IMR-90 (cell line): ENCODE data around the gene ZNF579. TPM values are rescaled to one million over a fixed set of nuclear protein-coding genes. Genes with fewer than 3 reads are reported as not detected.

Source experiments
- ATAC-seq: fragments of 200-7000 bp; cut with Tn5 transposase; 2 replicates; pipeline ENCODE4 v1.9.1; 2020; ENCODE audit warnings: low read depth, mild to moderate bottlenecking, moderate library complexity
- BruUV-seq: library from RNA; stranded (reverse); fragments of 400-500 nt; replicated peaks from 2 replicates; lab custom pipeline; 2021; lab: Mats Ljungman, UMichigan
- CTCF ChIA-PET: fragments of 300-600 bp; formaldehyde crosslinking; extraction: SDS; loops from one replicate; lab custom pipeline; 2021; ENCODE audit warnings: antibody characterized with exemption; lab: Yijun Ruan, JAX
- POLR2A ChIA-PET: fragments of 300-600 bp; sonication (Branson Sonifier 250); formaldehyde crosslinking; loops from one replicate; lab custom pipeline; 2022; ENCODE audit warnings: antibody characterized with exemption; ENCODE audit not compliant: unreplicated experiment; lab: Charles Lee
- DNase-seq: peaks from one replicate; pipeline ENCODE4 v3.0.0; 2013
- H2AFZ ChIP-seq: replicated peaks from 2 replicates; pipeline ENCODE3; 2013; ENCODE audit warnings: low read length, mild to moderate bottlenecking; ENCODE audit not compliant: poor library complexity
- H2AK5ac ChIP-seq: 2 replicates; pipeline ENCODE4 v1.6.1; 2013; ENCODE audit warnings: low read depth, low read length, inconsistent platforms
- H2AK9ac ChIP-seq: replicated peaks from 2 replicates; pipeline ENCODE3; 2013; ENCODE audit warnings: mild to moderate bottlenecking, low read depth, low read length, moderate library complexity; ENCODE audit not compliant: poor library complexity
- H2BK120ac ChIP-seq: 2 replicates; pipeline ENCODE4 v1.6.1; 2013; ENCODE audit warnings: low read depth, low read length, inconsistent platforms
- H2BK15ac ChIP-seq: 3 replicates; pipeline ENCODE4 v1.6.1; 2013; ENCODE audit warnings: low read depth, low read length, inconsistent platforms
- H2BK20ac ChIP-seq: 2 replicates; pipeline ENCODE4 v1.6.1; 2013; ENCODE audit warnings: low read depth, mild to moderate bottlenecking, inconsistent platforms, low read length, moderate library complexity
- H2BK5ac ChIP-seq: 2 replicates; pipeline ENCODE4 v1.6.1; 2013; ENCODE audit warnings: mild to moderate bottlenecking, low read depth, low read length, inconsistent platforms; ENCODE audit not compliant: poor library complexity, severe bottlenecking
- H3K14ac ChIP-seq: replicated peaks from 2 replicates; pipeline ENCODE4 v1.6.1; 2013; ENCODE audit warnings: low read depth, low read length, inconsistent platforms
- H3K18ac ChIP-seq: 2 replicates; pipeline ENCODE4 v1.6.1; 2013; ENCODE audit warnings: low read depth, low read length, control low read depth
- H3K23ac ChIP-seq: 2 replicates; pipeline ENCODE4 v1.6.1; 2013; ENCODE audit warnings: low read depth, low read length, inconsistent platforms
- H3K27ac ChIP-seq: 2 replicates; pipeline ENCODE4 v1.5.1; 2013; ENCODE audit warnings: mild to moderate bottlenecking, control low read depth, low read length; ENCODE audit not compliant: insufficient read depth
- H3K27me3 ChIP-seq: 2 replicates; pipeline ENCODE4 v1.6.1; 2013; ENCODE audit warnings: low read length; ENCODE audit not compliant: control insufficient read depth, insufficient read depth
- H3K36me3 ChIP-seq: 2 replicates; pipeline ENCODE4 v1.6.1; 2013; ENCODE audit warnings: low read length, mixed read lengths; ENCODE audit not compliant: control insufficient read depth, insufficient read depth
- H3K4ac ChIP-seq: 2 replicates; pipeline ENCODE4 v1.6.1; 2013; ENCODE audit warnings: low read depth, low read length, inconsistent platforms
- H3K4me1 ChIP-seq: 2 replicates; pipeline ENCODE4 v1.6.1; 2013; ENCODE audit warnings: low read length, mixed read lengths; ENCODE audit not compliant: control insufficient read depth, insufficient read depth
- H3K4me2 ChIP-seq: 2 replicates; pipeline ENCODE4 v1.6.1; 2013; ENCODE audit warnings: low read depth, mild to moderate bottlenecking, control low read depth, low read length, moderate library complexity
- H3K4me3 ChIP-seq: 2 replicates; pipeline ENCODE4 v1.5.1; 2013; ENCODE audit warnings: low read depth, mild to moderate bottlenecking, control low read depth, low read length, moderate library complexity; ENCODE audit not compliant: insufficient read depth
- H3K56ac ChIP-seq: 2 replicates; pipeline ENCODE4 v1.6.1; 2013; ENCODE audit warnings: low read length, inconsistent platforms; ENCODE audit not compliant: insufficient read depth; ENCODE audit errors: extremely low read depth
- H3K79me1 ChIP-seq, 2 experiments: 2 replicates each; pipeline ENCODE4 v1.6.1; 2013; ENCODE audit warnings: low read length in 2 of 2, inconsistent platforms in 1 of 2, low read depth in 1 of 2
- H3K9ac ChIP-seq: 2 replicates; pipeline ENCODE4 v1.6.1; 2013; ENCODE audit warnings: low read depth, low read length, control low read depth
- H3K9me1 ChIP-seq: 2 replicates; pipeline ENCODE4 v1.6.1; 2013; ENCODE audit warnings: low read length, inconsistent platforms; ENCODE audit not compliant: insufficient read depth
- H3K9me3 ChIP-seq: 2 replicates; pipeline ENCODE4 v1.6.1; 2013; ENCODE audit warnings: low read length; ENCODE audit not compliant: control insufficient read depth, insufficient read depth
- H4K20me1 ChIP-seq: 2 replicates; pipeline ENCODE4 v1.6.1; 2013; ENCODE audit warnings: low read length, inconsistent platforms; ENCODE audit not compliant: insufficient read depth
- H4K5ac ChIP-seq: 2 replicates; pipeline ENCODE4 v1.6.1; 2013; ENCODE audit warnings: mild to moderate bottlenecking, low read depth, low read length, control low read depth
- H4K8ac ChIP-seq, 2 experiments: 2 replicates each; pipeline ENCODE4 v1.6.1; 2013; ENCODE audit warnings: low read depth in 2 of 2, low read length in 2 of 2, control low read depth in 1 of 2, inconsistent platforms in 1 of 2
- H4K91ac ChIP-seq: 2 replicates; pipeline ENCODE4 v1.6.1; 2013; ENCODE audit warnings: low read depth, low read length, inconsistent platforms; ENCODE audit not compliant: insufficient read depth
- BHLHE40 ChIP-seq: fragments of 150-350 bp; IDR thresholded peaks from 2 replicates; pipeline ENCODE4 v1.6.1; 2016; ENCODE audit warnings: mild to moderate bottlenecking, low read depth, low read length
- CHD1 ChIP-seq: IDR thresholded peaks from 2 replicates; pipeline ENCODE4 v1.6.1; 2012; ENCODE audit warnings: low read depth, low read length, improper control_type of control experiment
- FOS ChIP-seq: fragments of 150-350 bp; IDR thresholded peaks from 2 replicates; pipeline ENCODE4 v1.6.1; 2016; ENCODE audit warnings: low read depth, low read length
- MAFK ChIP-seq: IDR thresholded peaks from 2 replicates; pipeline ENCODE4 v1.6.1; 2012; ENCODE audit warnings: low read depth, low read length, improper control_type of control experiment
- MAZ ChIP-seq: IDR thresholded peaks from 2 replicates; pipeline ENCODE4 v1.6.1; 2012; ENCODE audit warnings: low read depth, mild to moderate bottlenecking, low read length, improper control_type of control experiment, moderate library complexity, borderline replicate concordance
- MXI1 ChIP-seq: IDR thresholded peaks from 2 replicates; pipeline ENCODE4 v1.6.1; 2012; ENCODE audit warnings: low read depth, mild to moderate bottlenecking, low read length, moderate library complexity, borderline replicate concordance
- NFE2L2 ChIP-seq: fragments of 150-350 bp; IDR thresholded peaks from 2 replicates; pipeline ENCODE4 v1.6.1; 2016; ENCODE audit warnings: low read depth, mild to moderate bottlenecking, low read length
- POLR2A ChIP-seq: IDR thresholded peaks from 2 replicates; pipeline ENCODE4 v1.6.1; 2012; ENCODE audit warnings: mild to moderate bottlenecking, low read depth, low read length
- RAD21 ChIP-seq: IDR thresholded peaks from 2 replicates; pipeline ENCODE4 v1.6.1; 2012; ENCODE audit warnings: low read length, improper control_type of control experiment
- RCOR1 ChIP-seq: IDR thresholded peaks from 2 replicates; pipeline ENCODE4 v1.6.1; 2012; ENCODE audit warnings: mild to moderate bottlenecking, low read length, improper control_type of control experiment; ENCODE audit not compliant: insufficient replicate concordance
- RFX5 ChIP-seq: IDR thresholded peaks from 2 replicates; pipeline ENCODE4 v1.8.0; 2012; ENCODE audit warnings: low read depth, mild to moderate bottlenecking, low read length, moderate library complexity
- SMC3 ChIP-seq: fragments of 150-350 bp; IDR thresholded peaks from 2 replicates; pipeline ENCODE4 v1.6.1; 2016; ENCODE audit warnings: low read depth, mild to moderate bottlenecking, antibody characterized with exemption, low read length, moderate library complexity
- WGBS, 2 experiments: methylation state at CpG; one replicate each; pipeline versions ENCODE4 v1.1.5 to v1.1.7; 2013; ENCODE audit warnings: missing lambda C conversion rate in 2 of 2; ENCODE audit not compliant: insufficient read length in 1 of 2; ENCODE audit errors: extremely low coverage in 2 of 2; 5-methylcytosine and 5-hydroxymethylcytosine counted together
- dilution Hi-C: fragments of 300-500 bp; cut with HindIII; formaldehyde crosslinking; loops from one replicate; pipeline ENCODE4 v1.14.3; 2018; ENCODE audit warnings: low sequenced_read_pairs; ENCODE audit not compliant: unreplicated experiment
- in situ Hi-C: fragments of 300-500 bp; cut with MboI; formaldehyde crosslinking; loops from 3 replicates; pipeline ENCODE4 v1.14.3; 2019; ENCODE audit warnings: low sequenced_read_pairs, inconsistent platforms, mixed read lengths
- intact Hi-C: fragments of 100-400 bp; cut with micrococcal nuclease; formaldehyde crosslinking; loops from 2 replicates; pipeline ENCODE4 v1.10.0; 2022
- polyA plus RNA-seq, 3 experiments: library from polyadenylated mRNA; depleted of rRNA; stranded (reverse); fragments of >200 nt; gene quantifications; 2 replicates each; pipeline ENCODE4 v1.2.3, GENCODE V29; 2012; ENCODE audit warnings: low replicate concordance in 1 of 3
- total RNA-seq: library from RNA; depleted of rRNA; stranded (reverse); fragments of >200 nt; gene quantifications from 2 replicates; pipeline ENCODE4 v1.2.3, GENCODE V29; 2012
- TF ChIP-seq, protein P1 (sequence below): fragments of 150-350 bp; IDR thresholded peaks from 2 replicates; pipeline ENCODE4 v1.6.1; 2016; ENCODE audit warnings: low read depth, mild to moderate bottlenecking, low read length, moderate library complexity, borderline replicate concordance
- TF ChIP-seq, protein P2 (sequence below): fragments of 150-350 bp; IDR thresholded peaks from 2 replicates; pipeline ENCODE4 v1.6.1; 2017; ENCODE audit warnings: mild to moderate bottlenecking, antibody characterized with exemption, low read length, low read depth
- TF ChIP-seq, protein P3 (sequence below): conservative IDR thresholded peaks from 2 replicates; pipeline ENCODE4 v1.5.1; 2012; ENCODE audit warnings: mild to moderate bottlenecking, low read depth, low read length, improper control_type of control experiment

The ZNF579 gene
- total and polyA plus RNA-seq, 2 of the 4 experiments (the other 2 are of a cell fraction) = 0.54 to 9.0 TPM

DNA sequence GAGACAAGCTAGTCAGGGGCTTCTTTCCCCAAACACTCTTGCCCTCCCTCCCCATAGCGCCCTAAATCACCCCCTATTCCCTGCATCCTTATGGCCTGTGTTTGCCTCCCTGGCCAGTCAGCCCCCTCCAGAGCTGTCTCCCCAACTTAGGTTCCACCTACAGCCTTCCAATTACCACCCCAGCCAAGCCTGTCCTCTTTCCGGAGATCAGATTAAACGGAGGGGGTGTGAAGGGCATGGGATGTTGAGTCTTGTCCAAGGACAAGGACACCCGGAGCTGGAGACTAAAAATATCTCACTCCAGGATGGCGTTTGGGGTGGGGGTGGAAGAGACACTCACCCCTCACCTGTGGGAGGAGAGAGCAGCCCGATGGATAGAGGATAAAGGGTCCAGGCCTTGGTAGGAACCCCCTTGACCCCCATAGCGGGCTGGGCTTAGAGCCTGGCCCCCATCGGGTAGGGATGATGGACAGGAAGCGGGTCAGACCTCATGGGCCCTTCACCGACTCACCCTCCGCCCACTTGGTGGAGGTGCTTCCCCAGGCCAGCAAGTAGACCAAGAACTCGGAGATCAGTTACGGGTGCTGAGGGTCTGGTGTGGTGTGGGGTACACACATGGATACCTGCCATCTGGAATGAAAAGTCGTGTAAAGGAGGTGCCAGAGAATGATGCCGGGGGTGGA, 30.8 kb upstream of the ZNF579 start:
- no TSS peak for BruUV-seq
- peak overlapping the region; percentile 55 for H2AK9ac ChIP-seq
- CTCF ChIA-PET = interaction anchor here (0.5 to 0.6 kb wide), 2 partner anchors 96 to 121 kb away, joined by 3 to 7 read pairs; no protein-coding TSS in a partner anchor
- no peak overlapping the region for H3K4me2 ChIP-seq
- in situ Hi-C loops (no loop called here), intact Hi-C loops (no loop called here), dilution Hi-C loops (no loop called here)
- no peaks in the 10 kb centered on the region for H3K27me3 ChIP-seq
- H3K23ac ChIP-seq = no peak overlapping the region
- H4K91ac ChIP-seq = no peak overlapping the region
- H3K14ac ChIP-seq = no peak overlapping the region
- H3K56ac ChIP-seq = no peak overlapping the region
- H2AK5ac ChIP-seq = no peak overlapping the region
- no peak overlapping the region for H3K4ac ChIP-seq
- H4K20me1 ChIP-seq = peaks cover 33% of the 10 kb centered on the region
- peaks cover 39% of the 10 kb centered on the region for H3K36me3 ChIP-seq
- H3K27ac ChIP-seq = no peak overlapping the region
- ATAC-seq (no peak), DNase-seq (no peak)
- H4K8ac ChIP-seq = no peak overlapping the region
- H3K79me1 ChIP-seq = peaks cover 44 to 67% of the 10 kb centered on the region in 2 experiments
- H3K9me3 ChIP-seq = peaks cover 5% of the 10 kb centered on the region; the same call in 1 of the 2 replicates
- H2BK120ac ChIP-seq = no peak overlapping the region
- no peak overlapping the region for H2BK15ac ChIP-seq
- POLR2A ChIA-PET = no interaction called here
- no peak overlapping the region for H3K4me3 ChIP-seq
- peaks cover 4% of the 10 kb centered on the region; the same call in 1 of the 2 replicates for H3K4me1 ChIP-seq
- no peak overlapping the region for H4K5ac ChIP-seq
- H3K18ac ChIP-seq = no peak overlapping the region
- 89% methylated on average over 5 of the region's 15 CpGs; no CpG with 5 or more reads in 1 of the 2 experiments for WGBS, 2 experiments
- no peak overlapping the region for H3K9ac ChIP-seq
- H2BK20ac ChIP-seq = no peak overlapping the region
- H2BK5ac ChIP-seq = no peak overlapping the region
- H2AFZ ChIP-seq = no peak overlapping the region
- peaks cover 9% of the 10 kb centered on the region; the same call in 1 of the 2 replicates for H3K9me1 ChIP-seq
- TF ChIP-seq SMC3 = no peak
- TF ChIP-seq RAD21 = no peak
- no peak for TF ChIP-seq MAZ
- TF ChIP-seq, protein P1, sequence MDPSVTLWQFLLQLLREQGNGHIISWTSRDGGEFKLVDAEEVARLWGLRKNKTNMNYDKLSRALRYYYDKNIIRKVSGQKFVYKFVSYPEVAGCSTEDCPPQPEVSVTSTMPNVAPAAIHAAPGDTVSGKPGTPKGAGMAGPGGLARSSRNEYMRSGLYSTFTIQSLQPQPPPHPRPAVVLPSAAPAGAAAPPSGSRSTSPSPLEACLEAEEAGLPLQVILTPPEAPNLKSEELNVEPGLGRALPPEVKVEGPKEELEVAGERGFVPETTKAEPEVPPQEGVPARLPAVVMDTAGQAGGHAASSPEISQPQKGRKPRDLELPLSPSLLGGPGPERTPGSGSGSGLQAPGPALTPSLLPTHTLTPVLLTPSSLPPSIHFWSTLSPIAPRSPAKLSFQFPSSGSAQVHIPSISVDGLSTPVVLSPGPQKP = no peak
- no peak for TF ChIP-seq MXI1
- TF ChIP-seq NFE2L2 = no peak
- TF ChIP-seq FOS = no peak
- TF ChIP-seq, protein P2, sequence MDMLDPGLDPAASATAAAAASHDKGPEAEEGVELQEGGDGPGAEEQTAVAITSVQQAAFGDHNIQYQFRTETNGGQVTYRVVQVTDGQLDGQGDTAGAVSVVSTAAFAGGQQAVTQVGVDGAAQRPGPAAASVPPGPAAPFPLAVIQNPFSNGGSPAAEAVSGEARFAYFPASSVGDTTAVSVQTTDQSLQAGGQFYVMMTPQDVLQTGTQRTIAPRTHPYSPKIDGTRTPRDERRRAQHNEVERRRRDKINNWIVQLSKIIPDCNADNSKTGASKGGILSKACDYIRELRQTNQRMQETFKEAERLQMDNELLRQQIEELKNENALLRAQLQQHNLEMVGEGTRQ = no peak
- no peak for TF ChIP-seq RFX5
- TF ChIP-seq RCOR1 = no peak
- no peak for TF ChIP-seq BHLHE40
- no peak for TF ChIP-seq CHD1
- no peak for TF ChIP-seq POLR2A
- no peak for TF ChIP-seq MAFK
- TF ChIP-seq, protein P3, sequence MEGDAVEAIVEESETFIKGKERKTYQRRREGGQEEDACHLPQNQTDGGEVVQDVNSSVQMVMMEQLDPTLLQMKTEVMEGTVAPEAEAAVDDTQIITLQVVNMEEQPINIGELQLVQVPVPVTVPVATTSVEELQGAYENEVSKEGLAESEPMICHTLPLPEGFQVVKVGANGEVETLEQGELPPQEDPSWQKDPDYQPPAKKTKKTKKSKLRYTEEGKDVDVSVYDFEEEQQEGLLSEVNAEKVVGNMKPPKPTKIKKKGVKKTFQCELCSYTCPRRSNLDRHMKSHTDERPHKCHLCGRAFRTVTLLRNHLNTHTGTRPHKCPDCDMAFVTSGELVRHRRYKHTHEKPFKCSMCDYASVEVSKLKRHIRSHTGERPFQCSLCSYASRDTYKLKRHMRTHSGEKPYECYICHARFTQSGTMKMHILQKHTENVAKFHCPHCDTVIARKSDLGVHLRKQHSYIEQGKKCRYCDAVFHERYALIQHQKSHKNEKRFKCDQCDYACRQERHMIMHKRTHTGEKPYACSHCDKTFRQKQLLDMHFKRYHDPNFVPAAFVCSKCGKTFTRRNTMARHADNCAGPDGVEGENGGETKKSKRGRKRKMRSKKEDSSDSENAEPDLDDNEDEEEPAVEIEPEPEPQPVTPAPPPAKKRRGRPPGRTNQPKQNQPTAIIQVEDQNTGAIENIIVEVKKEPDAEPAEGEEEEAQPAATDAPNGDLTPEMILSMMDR = no peak
